Measurements from ENCODE around the gene MLLT3.

DNA sequence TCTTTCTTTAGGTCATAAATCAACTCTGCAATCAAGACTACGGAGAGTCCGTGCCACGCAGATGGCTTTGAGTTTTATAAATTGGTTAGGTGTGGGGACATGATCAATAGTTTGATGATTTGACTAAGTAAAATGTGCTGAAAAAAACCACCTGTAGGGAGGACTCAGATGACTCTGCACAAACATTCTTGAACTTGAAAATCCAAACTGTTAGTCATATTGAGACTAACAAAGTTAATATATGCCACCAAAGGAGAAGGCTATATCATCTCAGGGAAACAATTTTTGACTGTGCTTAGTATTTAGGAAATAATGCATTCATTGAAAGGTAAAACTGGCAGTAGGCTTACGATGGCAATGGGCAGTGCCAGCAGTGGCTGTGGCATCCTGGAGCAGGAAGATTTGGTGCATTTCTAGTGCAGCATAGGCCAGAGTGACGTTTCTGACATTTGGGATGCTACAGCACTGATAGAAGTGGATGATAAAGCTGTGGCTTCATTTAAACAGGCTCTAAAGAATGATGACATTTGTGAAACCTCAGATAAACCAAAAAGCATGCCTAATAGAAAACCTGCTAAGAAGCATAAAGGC is 291.1 kb downstream of the MLLT3 start:
- TF ChIP-seq, protein P1, sequence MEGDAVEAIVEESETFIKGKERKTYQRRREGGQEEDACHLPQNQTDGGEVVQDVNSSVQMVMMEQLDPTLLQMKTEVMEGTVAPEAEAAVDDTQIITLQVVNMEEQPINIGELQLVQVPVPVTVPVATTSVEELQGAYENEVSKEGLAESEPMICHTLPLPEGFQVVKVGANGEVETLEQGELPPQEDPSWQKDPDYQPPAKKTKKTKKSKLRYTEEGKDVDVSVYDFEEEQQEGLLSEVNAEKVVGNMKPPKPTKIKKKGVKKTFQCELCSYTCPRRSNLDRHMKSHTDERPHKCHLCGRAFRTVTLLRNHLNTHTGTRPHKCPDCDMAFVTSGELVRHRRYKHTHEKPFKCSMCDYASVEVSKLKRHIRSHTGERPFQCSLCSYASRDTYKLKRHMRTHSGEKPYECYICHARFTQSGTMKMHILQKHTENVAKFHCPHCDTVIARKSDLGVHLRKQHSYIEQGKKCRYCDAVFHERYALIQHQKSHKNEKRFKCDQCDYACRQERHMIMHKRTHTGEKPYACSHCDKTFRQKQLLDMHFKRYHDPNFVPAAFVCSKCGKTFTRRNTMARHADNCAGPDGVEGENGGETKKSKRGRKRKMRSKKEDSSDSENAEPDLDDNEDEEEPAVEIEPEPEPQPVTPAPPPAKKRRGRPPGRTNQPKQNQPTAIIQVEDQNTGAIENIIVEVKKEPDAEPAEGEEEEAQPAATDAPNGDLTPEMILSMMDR (IDR thresholded peaks at IDR 0.05), result no peak
- TF ChIP-seq EZH2phosphoT487 (IDR thresholded peaks at IDR 0.05), result no peak
